ENCODE measurements around the gene NUTF2. TPM values are rescaled to one million over a fixed set of nuclear protein-coding genes. Genes with fewer than 3 reads are reported as not detected.
"Not testable (repeated sequence)": the region's sequence is repeated elsewhere in the genome, so short reads cannot be mapped to it uniquely, and the experiment has no call there.

NUTF2 gene
- polyA plus RNA-seq, 1 experiment: 151 TPM

DNA sequence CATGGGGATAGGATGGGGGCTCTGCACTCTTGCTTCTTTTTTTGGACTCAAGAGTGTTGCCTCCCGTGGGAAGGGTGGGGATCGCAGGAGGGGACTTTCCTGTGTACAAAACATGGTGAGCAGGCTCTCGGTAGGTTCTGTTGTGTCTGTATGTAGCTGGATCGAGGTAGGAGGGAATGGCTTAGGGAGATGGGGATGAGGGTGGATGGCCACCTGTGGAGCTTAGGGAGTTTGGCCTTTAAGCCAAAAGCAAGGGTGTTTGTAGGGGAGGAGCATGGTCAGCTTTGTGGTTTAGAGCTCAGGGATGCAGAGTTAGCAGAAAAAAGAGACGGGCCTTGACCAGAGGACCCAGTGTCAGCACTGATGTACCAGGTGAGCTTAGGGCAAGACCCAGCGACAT lies 15.1 kb downstream of the NUTF2 start:
- Histone ChIP-seq H3K27me3 (ENCODE audit: control insufficient read depth, insufficient read depth, low read length) (no peaks in the 10 kb centered on the region), H3K27ac (ENCODE audit: low read depth, low read length) (no peak overlapping the region), H3K4me3 (ENCODE audit: low read depth, low read length) (no peak overlapping the region), H3K9me3 (ENCODE audit: control insufficient read depth, insufficient read depth, low read length) (no peaks in the 10 kb centered on the region)
- DNase-seq (ENCODE audit: low read depth, low spot score): no peak
- ChIA-PET CTCF (interaction anchor here (1.7 kb wide), 1 partner anchor 46 kb away, joined by 7 read pairs; no protein-coding TSS in a partner anchor), POLR2A (no interaction called here)
- TF ChIP-seq, protein P1, sequence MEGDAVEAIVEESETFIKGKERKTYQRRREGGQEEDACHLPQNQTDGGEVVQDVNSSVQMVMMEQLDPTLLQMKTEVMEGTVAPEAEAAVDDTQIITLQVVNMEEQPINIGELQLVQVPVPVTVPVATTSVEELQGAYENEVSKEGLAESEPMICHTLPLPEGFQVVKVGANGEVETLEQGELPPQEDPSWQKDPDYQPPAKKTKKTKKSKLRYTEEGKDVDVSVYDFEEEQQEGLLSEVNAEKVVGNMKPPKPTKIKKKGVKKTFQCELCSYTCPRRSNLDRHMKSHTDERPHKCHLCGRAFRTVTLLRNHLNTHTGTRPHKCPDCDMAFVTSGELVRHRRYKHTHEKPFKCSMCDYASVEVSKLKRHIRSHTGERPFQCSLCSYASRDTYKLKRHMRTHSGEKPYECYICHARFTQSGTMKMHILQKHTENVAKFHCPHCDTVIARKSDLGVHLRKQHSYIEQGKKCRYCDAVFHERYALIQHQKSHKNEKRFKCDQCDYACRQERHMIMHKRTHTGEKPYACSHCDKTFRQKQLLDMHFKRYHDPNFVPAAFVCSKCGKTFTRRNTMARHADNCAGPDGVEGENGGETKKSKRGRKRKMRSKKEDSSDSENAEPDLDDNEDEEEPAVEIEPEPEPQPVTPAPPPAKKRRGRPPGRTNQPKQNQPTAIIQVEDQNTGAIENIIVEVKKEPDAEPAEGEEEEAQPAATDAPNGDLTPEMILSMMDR (IDR thresholded peaks at IDR 0.05; ENCODE audit: low read depth, low read length): no peak

GRCh38 chr16:67862623-67863583 lies 16.2 kb downstream of the NUTF2 start:
- ChIA-PET POLR2A (interaction anchor here (0.6 to 1.3 kb wide), 3 partner anchors 9 to 26 kb away, joined by 3 read pairs; no protein-coding TSS in a partner anchor), CTCF (interaction anchor here (1.0 to 1.7 kb wide), 3 partner anchors 46 to 342 kb away, joined by 3 to 7 read pairs (median 4); no protein-coding TSS in a partner anchor)
- DNase-seq (ENCODE audit: low read depth, low spot score): no peak
- Histone ChIP-seq H3K27ac (ENCODE audit: low read depth, low read length) (peak overlapping the region; percentile 47), H3K27me3 (ENCODE audit: control insufficient read depth, insufficient read depth, low read length) (no peaks in the 10 kb centered on the region), H3K4me3 (ENCODE audit: low read depth, low read length) (no peak overlapping the region), H3K9me3 (ENCODE audit: control insufficient read depth, insufficient read depth, low read length) (no peaks in the 10 kb centered on the region)
- TF ChIP-seq, protein P1 (IDR thresholded peaks at IDR 0.05; ENCODE audit: low read depth, low read length): no peak

GRCh38 chr16:67864044-67864443 lies 17.3 kb downstream of the NUTF2 start:
- H3K9me3 ChIP-seq (ENCODE audit: control insufficient read depth, insufficient read depth, low read length); DNase-seq (ENCODE audit: low read depth, low spot score); POLR2A ChIA-PET; H3K27ac ChIP-seq (ENCODE audit: low read depth, low read length); H3K4me3 ChIP-seq (ENCODE audit: low read depth, low read length); H3K27me3 ChIP-seq (ENCODE audit: control insufficient read depth, insufficient read depth, low read length): not testable (repeated sequence)
- CTCF ChIA-PET: interaction anchor here (1.0 kb wide), 1 partner anchor 343 kb away, joined by 3 read pairs; no protein-coding TSS in a partner anchor

GRCh38 chr16:67864594-67864993 lies 17.9 kb downstream of the NUTF2 start:
- Histone ChIP-seq H3K27me3 (ENCODE audit: control insufficient read depth, insufficient read depth, low read length) (no peaks in the 10 kb centered on the region), H3K9me3 (ENCODE audit: control insufficient read depth, insufficient read depth, low read length) (no peaks in the 10 kb centered on the region), H3K4me3 (ENCODE audit: low read depth, low read length) (no peak overlapping the region), H3K27ac (ENCODE audit: low read depth, low read length) (no peak overlapping the region)
- ChIA-PET POLR2A (no interaction called here), CTCF (no interaction called here)
- TF ChIP-seq, protein P1 (IDR thresholded peaks at IDR 0.05; ENCODE audit: low read depth, low read length): no peak
- DNase-seq (ENCODE audit: low read depth, low spot score): no peak

- POLR2A ChIA-PET: interaction anchor here (0.6 to 1.0 kb wide), 2 partner anchors 21 to 49 kb away, joined by 4 to 6 read pairs; no protein-coding TSS in a partner anchor
- CTCF ChIA-PET: interaction anchor here (0.6 to 1.0 kb wide), 3 partner anchors 14 to 193 kb away, joined by 3 to 5 read pairs (median 3); no protein-coding TSS in a partner anchor
- TF ChIP-seq, protein P1 (IDR thresholded peaks at IDR 0.05; ENCODE audit: low read depth, low read length): peak; percentile 44
- Histone ChIP-seq H3K27me3 (ENCODE audit: control insufficient read depth, insufficient read depth, low read length) (no peaks in the 10 kb centered on the region), H3K27ac (ENCODE audit: low read depth, low read length) (no peak overlapping the region), H3K9me3 (ENCODE audit: control insufficient read depth, insufficient read depth, low read length) (no peaks in the 10 kb centered on the region), H3K4me3 (ENCODE audit: low read depth, low read length) (no peak overlapping the region)
- no peak for DNase-seq (ENCODE audit: low read depth, low spot score)
These were observed 18.6 kb downstream of the NUTF2 start for GRCh38 chr16:67865318-67865717.
